ENCODE results near the gene ABTB1. TPM values are rescaled to one million over a fixed set of nuclear protein-coding genes. Genes with fewer than 3 reads are reported as not detected.

Gene ABTB1
- total RNA-seq, 2 donors from 2014 or later: 10.7 to 14.4 TPM

DNA sequence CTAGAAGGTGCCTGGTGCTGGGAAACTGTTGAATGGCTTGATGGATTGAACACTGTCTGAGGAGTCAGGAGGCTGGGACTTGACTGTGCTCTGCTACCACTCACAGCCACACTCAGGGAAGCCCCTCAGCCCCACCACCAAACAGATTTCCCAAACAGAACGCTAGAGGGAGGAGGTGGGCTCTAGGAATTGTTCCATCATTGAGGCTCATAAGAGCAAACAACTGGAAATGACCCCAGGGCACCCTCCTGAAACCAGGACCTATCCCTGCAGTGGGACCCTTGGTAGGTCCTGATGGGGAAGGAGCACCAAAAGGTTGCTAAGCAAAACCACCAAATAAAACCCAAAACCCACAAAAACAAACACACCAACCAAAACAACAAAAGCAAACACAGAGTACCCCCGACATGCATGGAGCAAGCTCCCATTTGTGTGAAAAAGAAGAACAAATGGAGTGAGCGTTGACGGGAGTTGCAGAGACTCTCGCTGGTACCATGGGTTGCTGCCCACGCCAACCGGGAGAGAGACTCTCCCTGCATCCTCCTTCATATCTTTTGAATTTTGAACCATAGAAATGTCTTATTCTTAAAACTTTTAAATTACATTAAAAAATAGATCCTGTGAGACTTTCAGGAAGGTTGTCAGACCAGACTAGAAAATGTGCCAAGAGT, 45.6 kb downstream of the ABTB1 start:
- Mint-ChIP-seq H3K4me3 (no peak overlapping the region), H3K36me3 (ENCODE audit: low read depth) (no peaks in the 10 kb centered on the region), H3K27ac (no peak overlapping the region), H3K9me3 (no peaks in the 10 kb centered on the region), H3K27me3 (ENCODE audit: insufficient read depth) (peaks cover 26% of the 10 kb centered on the region), H3K4me1 (peaks cover 13% of the 10 kb centered on the region)
- no peak for DNase-seq
- Histone ChIP-seq H3K27ac (ENCODE audit: low read depth, low read length) (no peak overlapping the region), H3K4me1 (ENCODE audit: control insufficient read depth, insufficient read depth, low read length) (peaks cover 3% of the 10 kb centered on the region), H3K36me3 (ENCODE audit: control insufficient read depth, insufficient read depth, low read length) (no peaks in the 10 kb centered on the region), H3K27me3 (ENCODE audit: control insufficient read depth, insufficient read depth, low read length, poor library complexity, severe bottlenecking) (peaks cover 6% of the 10 kb centered on the region), H3K4me3 (ENCODE audit: low read length) (no peak overlapping the region), H3K9me3 (ENCODE audit: control insufficient read depth, low read length) (no peaks in the 10 kb centered on the region), H3K9ac (ENCODE audit: extremely low read depth, low read length, poor library complexity, severe bottlenecking) (no peak overlapping the region)
- 88 to 100% methylated on average over 3 to 7 of the region's 7 CpGs for WGBS, 2 experiments (ENCODE audit: insufficient coverage in 1 of 2, insufficient read length in 1 of 2)
- TF ChIP-seq, protein P1, sequence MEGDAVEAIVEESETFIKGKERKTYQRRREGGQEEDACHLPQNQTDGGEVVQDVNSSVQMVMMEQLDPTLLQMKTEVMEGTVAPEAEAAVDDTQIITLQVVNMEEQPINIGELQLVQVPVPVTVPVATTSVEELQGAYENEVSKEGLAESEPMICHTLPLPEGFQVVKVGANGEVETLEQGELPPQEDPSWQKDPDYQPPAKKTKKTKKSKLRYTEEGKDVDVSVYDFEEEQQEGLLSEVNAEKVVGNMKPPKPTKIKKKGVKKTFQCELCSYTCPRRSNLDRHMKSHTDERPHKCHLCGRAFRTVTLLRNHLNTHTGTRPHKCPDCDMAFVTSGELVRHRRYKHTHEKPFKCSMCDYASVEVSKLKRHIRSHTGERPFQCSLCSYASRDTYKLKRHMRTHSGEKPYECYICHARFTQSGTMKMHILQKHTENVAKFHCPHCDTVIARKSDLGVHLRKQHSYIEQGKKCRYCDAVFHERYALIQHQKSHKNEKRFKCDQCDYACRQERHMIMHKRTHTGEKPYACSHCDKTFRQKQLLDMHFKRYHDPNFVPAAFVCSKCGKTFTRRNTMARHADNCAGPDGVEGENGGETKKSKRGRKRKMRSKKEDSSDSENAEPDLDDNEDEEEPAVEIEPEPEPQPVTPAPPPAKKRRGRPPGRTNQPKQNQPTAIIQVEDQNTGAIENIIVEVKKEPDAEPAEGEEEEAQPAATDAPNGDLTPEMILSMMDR (conservative IDR thresholded peaks at IDR 0.05): no peak

DNA sequence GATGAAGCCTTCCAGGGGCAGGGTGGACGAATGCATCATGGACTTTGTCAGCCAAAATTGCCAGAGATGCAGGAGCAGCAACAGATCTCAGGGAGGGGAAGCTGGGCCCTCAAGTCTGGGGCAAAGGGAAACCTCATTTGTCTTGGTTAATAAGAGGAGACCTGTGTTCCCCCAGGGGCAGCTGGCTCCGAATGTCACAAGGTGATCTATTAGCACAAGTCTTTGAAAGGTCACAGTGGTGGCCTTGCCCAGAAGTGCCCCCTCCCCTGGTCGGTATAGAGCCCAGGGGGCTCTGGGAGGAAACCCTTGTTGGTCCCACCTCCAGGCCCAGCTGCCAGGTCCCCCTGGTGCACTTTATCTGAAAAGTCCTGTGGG, 46.2 kb downstream of the ABTB1 start:
- H3K27ac ChIP-seq (ENCODE audit: low read depth, low read length): no peak overlapping the region
- WGBS, 2 experiments (ENCODE audit: insufficient coverage in 1 of 2, insufficient read length in 1 of 2): 78 to 87% methylated on average over 3 of the region's 3 CpGs
- H3K36me3 Mint-ChIP-seq (ENCODE audit: low read depth): no peaks in the 10 kb centered on the region
- peaks cover 3% of the 10 kb centered on the region for H3K4me1 ChIP-seq (ENCODE audit: control insufficient read depth, insufficient read depth, low read length)
- no peak overlapping the region for H3K27ac Mint-ChIP-seq
- H3K27me3 ChIP-seq (ENCODE audit: control insufficient read depth, insufficient read depth, low read length, poor library complexity, severe bottlenecking): peaks cover 6% of the 10 kb centered on the region
- H3K9ac ChIP-seq (ENCODE audit: extremely low read depth, low read length, poor library complexity, severe bottlenecking): no peak overlapping the region
- H3K36me3 ChIP-seq (ENCODE audit: control insufficient read depth, insufficient read depth, low read length): no peaks in the 10 kb centered on the region
- H3K27me3 Mint-ChIP-seq (ENCODE audit: insufficient read depth): peaks cover 26% of the 10 kb centered on the region
- H3K4me1 Mint-ChIP-seq: peaks cover 11% of the 10 kb centered on the region
- no peak for DNase-seq
- TF ChIP-seq, protein P1 (conservative IDR thresholded peaks at IDR 0.05): no peak
- H3K4me3 Mint-ChIP-seq: no peak overlapping the region
- H3K9me3 ChIP-seq (ENCODE audit: control insufficient read depth, low read length): no peaks in the 10 kb centered on the region
- no peaks in the 10 kb centered on the region for H3K9me3 Mint-ChIP-seq
- H3K4me3 ChIP-seq (ENCODE audit: low read length): no peak overlapping the region

DNA sequence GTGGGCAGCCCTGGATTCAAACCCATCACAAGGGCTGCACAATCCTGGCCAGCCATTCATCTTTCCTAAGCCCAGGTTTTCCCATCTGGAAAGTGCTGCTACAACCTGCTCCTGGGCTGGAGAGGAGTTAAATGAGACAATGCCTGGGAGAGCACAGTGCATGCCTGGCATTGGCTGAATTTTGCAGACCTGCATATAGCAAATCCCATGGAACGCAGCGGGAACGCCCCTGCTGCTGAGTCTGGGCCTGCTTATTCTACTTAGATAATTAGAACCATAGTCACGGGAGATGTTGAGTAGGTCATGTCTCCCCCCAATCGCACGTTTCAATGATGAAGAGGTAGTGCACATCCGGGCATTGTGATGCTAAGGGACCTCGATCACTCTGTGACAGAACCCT, 46.6 kb downstream of the ABTB1 start:
- 95 to 97% methylated on average over 8 of the region's 8 CpGs for WGBS, 2 experiments (ENCODE audit: insufficient coverage in 1 of 2, insufficient read length in 1 of 2)
- no peak overlapping the region for H3K4me3 Mint-ChIP-seq
- H3K36me3 Mint-ChIP-seq (ENCODE audit: low read depth): no peaks in the 10 kb centered on the region
- Histone ChIP-seq H3K4me1 (ENCODE audit: control insufficient read depth, insufficient read depth, low read length) (no peaks in the 10 kb centered on the region), H3K27ac (ENCODE audit: low read depth, low read length) (no peak overlapping the region), H3K27me3 (ENCODE audit: control insufficient read depth, insufficient read depth, low read length, poor library complexity, severe bottlenecking) (peaks cover 6% of the 10 kb centered on the region), H3K9ac (ENCODE audit: extremely low read depth, low read length, poor library complexity, severe bottlenecking) (no peak overlapping the region), H3K36me3 (ENCODE audit: control insufficient read depth, insufficient read depth, low read length) (no peaks in the 10 kb centered on the region), H3K9me3 (ENCODE audit: control insufficient read depth, low read length) (no peaks in the 10 kb centered on the region), H3K4me3 (ENCODE audit: low read length) (no peak overlapping the region)
- TF ChIP-seq, protein P1 (conservative IDR thresholded peaks at IDR 0.05): no peak
- no peak overlapping the region for H3K27ac Mint-ChIP-seq
- DNase-seq: no peak
- H3K27me3 Mint-ChIP-seq (ENCODE audit: insufficient read depth): peaks cover 22% of the 10 kb centered on the region
- H3K4me1 Mint-ChIP-seq: peaks cover 6% of the 10 kb centered on the region
- no peaks in the 10 kb centered on the region for H3K9me3 Mint-ChIP-seq

Measured in endodermal cell (in vitro differentiated cells).